ENCODE measurements around the gene ZDHHC19.

The ZDHHC19 gene

DNA sequence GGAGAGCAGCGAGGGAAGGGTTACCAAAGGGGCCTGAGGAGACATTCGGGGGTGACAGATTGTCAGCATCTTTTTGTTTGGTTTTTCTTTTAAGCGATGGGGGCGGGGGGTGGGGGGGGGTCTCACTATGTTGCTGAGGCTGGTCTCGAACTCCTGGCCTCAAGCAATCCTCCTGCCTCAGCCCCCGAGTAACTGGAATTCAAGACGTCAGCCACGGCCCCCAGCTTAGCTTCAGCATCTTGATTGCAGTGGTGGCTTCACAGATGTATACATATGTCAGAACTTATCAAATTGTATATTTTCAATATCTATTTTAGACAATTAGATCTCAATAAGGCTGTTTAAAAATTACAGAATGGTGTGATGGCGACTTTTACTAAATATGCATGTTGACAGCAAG, 30.9 kb downstream of the ZDHHC19 start:
- H3K27ac ChIP-seq (ENCODE audit: low read length) = no peak overlapping the region
- H3K4me3 ChIP-seq (ENCODE audit: low read length) = no peak overlapping the region

DNA sequence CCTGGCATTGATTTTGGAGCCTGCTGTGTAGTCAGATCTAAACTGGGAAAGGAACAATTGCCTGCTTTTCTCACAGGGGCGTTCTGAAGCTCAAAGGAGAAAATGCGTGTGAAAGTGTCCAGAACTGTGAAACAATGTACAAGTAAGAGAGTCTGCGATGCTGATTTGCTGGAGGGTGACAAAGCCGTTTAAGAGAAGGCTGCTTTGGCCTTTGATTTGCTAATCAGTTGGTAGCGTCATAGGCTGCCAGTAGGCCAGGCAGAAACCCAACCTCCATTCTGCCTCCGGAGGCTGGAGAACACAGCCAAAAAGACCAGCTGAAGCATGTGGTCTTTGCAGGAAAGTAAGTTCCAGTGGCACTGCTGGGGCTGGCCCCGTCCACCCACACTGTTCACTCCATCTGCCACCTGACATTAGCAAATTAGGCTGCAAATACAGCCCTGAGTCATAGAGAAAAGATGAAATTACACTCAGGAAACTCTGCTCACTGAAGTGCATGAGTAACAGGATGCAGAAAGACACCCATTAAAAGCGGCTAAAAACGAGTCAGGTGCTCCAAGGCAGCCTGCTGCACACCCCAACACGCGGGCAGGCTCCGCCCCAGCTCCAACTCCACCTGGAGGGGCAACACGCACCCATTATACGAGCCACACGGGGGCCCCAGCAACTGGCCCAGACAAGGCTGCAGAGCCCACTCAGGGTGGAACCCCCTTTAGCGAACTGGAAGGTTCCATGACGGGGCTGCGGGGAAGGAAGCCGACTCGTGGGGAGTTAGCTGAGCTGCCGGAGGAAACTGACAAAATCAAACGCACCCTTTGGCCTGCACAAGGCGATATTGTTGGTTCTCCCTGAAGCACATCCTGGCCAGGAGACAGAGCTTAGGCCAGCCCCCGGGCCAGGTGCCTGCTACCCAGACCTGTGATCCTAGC, 31.6 kb downstream of the ZDHHC19 start:
- no peaks in the 10 kb centered on the region for H3K9me2 ChIP-seq (replicated peaks; ENCODE audit: insufficient read depth, low read length)
- TF ChIP-seq CTCF (IDR thresholded peaks at IDR 0.05; ENCODE audit: low read length) (no peak), EZH2phosphoT487 (IDR thresholded peaks at IDR 0.05; ENCODE audit: low read length) (no peak), EZH2 (optimal IDR thresholded peaks at IDR 0.05; ENCODE audit: low read depth, low read length) (no peak)
- no peak for DNase-seq
- H3K9ac ChIP-seq (ENCODE audit: low read length) = no peak overlapping the region
- H3K36me3 ChIP-seq (replicated peaks; ENCODE audit: insufficient read depth, low read length) = no peaks in the 10 kb centered on the region
- no peaks in the 10 kb centered on the region for H3K27me3 ChIP-seq (replicated peaks; ENCODE audit: insufficient read depth, low read length)
- H3K4me3 ChIP-seq (ENCODE audit: low read length) = no peak overlapping the region
- H3F3A ChIP-seq (ENCODE audit: insufficient read depth, low read length) = no peaks in the 10 kb centered on the region
- no peaks in the 10 kb centered on the region for H3K79me2 ChIP-seq (ENCODE audit: low read length)
- H4K20me1 ChIP-seq (ENCODE audit: insufficient read depth, low read length) = no peaks in the 10 kb centered on the region
- no peaks in the 10 kb centered on the region for H3K4me1 ChIP-seq (ENCODE audit: low read length)
- H3K9me3 ChIP-seq (replicated peaks; ENCODE audit: insufficient read depth, low read length) = no peaks in the 10 kb centered on the region
- H2AFZ ChIP-seq (ENCODE audit: low read length) = no peak overlapping the region
- no peak overlapping the region for H3K4me2 ChIP-seq (ENCODE audit: low read depth, low read length)
- H3K27ac ChIP-seq (ENCODE audit: low read length) = no peak overlapping the region

More for the DNA sequence above, 30.9 kb downstream of the ZDHHC19 start:
- Histone ChIP-seq H3K9ac (ENCODE audit: low read length) (no peak overlapping the region), H3K4me2 (ENCODE audit: low read depth, low read length) (no peak overlapping the region), H3F3A (ENCODE audit: insufficient read depth, low read length) (no peaks in the 10 kb centered on the region), H3K9me3 (replicated peaks; ENCODE audit: insufficient read depth, low read length) (no peaks in the 10 kb centered on the region), H4K20me1 (ENCODE audit: insufficient read depth, low read length) (no peaks in the 10 kb centered on the region), H3K27me3 (replicated peaks; ENCODE audit: insufficient read depth, low read length) (no peaks in the 10 kb centered on the region), H3K9me2 (replicated peaks; ENCODE audit: insufficient read depth, low read length) (no peaks in the 10 kb centered on the region), H3K4me1 (ENCODE audit: low read length) (no peaks in the 10 kb centered on the region), H3K36me3 (replicated peaks; ENCODE audit: insufficient read depth, low read length) (no peaks in the 10 kb centered on the region), H3K79me2 (ENCODE audit: low read length) (no peaks in the 10 kb centered on the region), H2AFZ (ENCODE audit: low read length) (no peak overlapping the region)
- DNase-seq = no peak
- TF ChIP-seq EZH2 (optimal IDR thresholded peaks at IDR 0.05; ENCODE audit: low read depth, low read length) (no peak), EZH2phosphoT487 (IDR thresholded peaks at IDR 0.05; ENCODE audit: low read length) (no peak), CTCF (IDR thresholded peaks at IDR 0.05; ENCODE audit: low read length) (no peak)

DNA sequence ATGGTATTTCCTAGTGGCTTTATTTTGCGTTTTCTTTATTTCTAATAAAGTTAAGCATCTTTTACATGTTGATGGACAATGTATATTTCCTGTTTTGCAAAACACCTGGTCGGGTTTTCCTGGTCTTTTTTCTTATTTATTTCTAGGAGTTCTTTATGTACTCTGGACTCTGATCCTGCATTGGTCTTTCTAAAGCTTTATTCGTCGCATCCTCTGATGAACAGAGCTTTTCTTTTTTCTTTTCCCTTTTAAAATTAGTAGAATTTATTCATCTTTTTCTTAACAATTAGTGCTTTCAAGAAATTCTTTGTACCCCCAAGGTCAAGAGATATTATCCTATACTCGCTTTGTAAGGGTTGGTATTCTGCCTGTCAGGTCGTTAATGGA, 32.2 kb downstream of the ZDHHC19 start:
- no peaks in the 10 kb centered on the region for H3K4me1 ChIP-seq (ENCODE audit: low read length)
- no peaks in the 10 kb centered on the region for H3K9me2 ChIP-seq (replicated peaks; ENCODE audit: insufficient read depth, low read length)
- no peak overlapping the region for H3K9ac ChIP-seq (ENCODE audit: low read length)
- H3K9me3 ChIP-seq (replicated peaks; ENCODE audit: insufficient read depth, low read length) = no peaks in the 10 kb centered on the region
- H3F3A ChIP-seq (ENCODE audit: insufficient read depth, low read length) = no peaks in the 10 kb centered on the region
- no peaks in the 10 kb centered on the region for H4K20me1 ChIP-seq (ENCODE audit: insufficient read depth, low read length)
- no peak overlapping the region for H3K4me3 ChIP-seq (ENCODE audit: low read length)
- no peaks in the 10 kb centered on the region for H3K79me2 ChIP-seq (ENCODE audit: low read length)
- no peak overlapping the region for H3K4me2 ChIP-seq (ENCODE audit: low read depth, low read length)
- H2AFZ ChIP-seq (ENCODE audit: low read length) = no peak overlapping the region
- H3K27me3 ChIP-seq (replicated peaks; ENCODE audit: insufficient read depth, low read length) = no peaks in the 10 kb centered on the region
- no peak for DNase-seq
- TF ChIP-seq EZH2phosphoT487 (IDR thresholded peaks at IDR 0.05; ENCODE audit: low read length) = no peak
- no peak overlapping the region for H3K27ac ChIP-seq (ENCODE audit: low read length)
- H3K36me3 ChIP-seq (replicated peaks; ENCODE audit: insufficient read depth, low read length) = no peaks in the 10 kb centered on the region

DNA sequence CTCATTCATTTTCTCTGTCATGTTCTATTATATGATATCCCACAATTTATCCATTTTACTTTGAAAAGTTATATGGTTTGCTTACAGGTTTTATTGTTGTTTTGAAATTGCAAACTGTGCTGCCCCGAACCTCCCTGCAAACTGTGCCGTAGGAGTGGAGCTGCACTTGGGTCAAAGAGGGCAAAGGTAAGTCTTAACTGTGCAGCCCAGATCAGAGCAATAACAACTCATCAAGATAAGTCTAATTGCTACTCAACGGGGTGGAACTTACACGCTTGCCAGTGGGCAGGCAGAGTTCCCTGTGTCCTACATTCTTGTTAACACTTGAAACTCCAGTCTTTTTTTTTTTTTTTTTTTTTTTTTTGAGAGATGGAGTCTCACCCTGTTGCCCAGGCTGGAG, 33.2 kb downstream of the ZDHHC19 start:
- Histone ChIP-seq H3K4me1 (ENCODE audit: low read length) (no peaks in the 10 kb centered on the region), H3K9me3 (replicated peaks; ENCODE audit: insufficient read depth, low read length) (no peaks in the 10 kb centered on the region), H3K27ac (ENCODE audit: low read length) (no peak overlapping the region), H3K4me3 (ENCODE audit: low read length) (no peak overlapping the region), H3K9ac (ENCODE audit: low read length) (no peak overlapping the region), H3K79me2 (ENCODE audit: low read length) (no peaks in the 10 kb centered on the region), H3K36me3 (replicated peaks; ENCODE audit: insufficient read depth, low read length) (no peaks in the 10 kb centered on the region), H3K9me2 (replicated peaks; ENCODE audit: insufficient read depth, low read length) (no peaks in the 10 kb centered on the region), H3F3A (ENCODE audit: insufficient read depth, low read length) (no peaks in the 10 kb centered on the region), H4K20me1 (ENCODE audit: insufficient read depth, low read length) (no peaks in the 10 kb centered on the region), H3K27me3 (replicated peaks; ENCODE audit: insufficient read depth, low read length) (no peaks in the 10 kb centered on the region), H3K4me2 (ENCODE audit: low read depth, low read length) (no peak overlapping the region), H2AFZ (ENCODE audit: low read length) (no peak overlapping the region)
- TF ChIP-seq CTCF (IDR thresholded peaks at IDR 0.05; ENCODE audit: low read length) (no peak), EZH2 (optimal IDR thresholded peaks at IDR 0.05; ENCODE audit: low read depth, low read length) (no peak), EZH2phosphoT487 (IDR thresholded peaks at IDR 0.05; ENCODE audit: low read length) (no peak)
- DNase-seq = no peak
